ENCODE results near the gene C10orf95.

C10orf95 gene

DNA sequence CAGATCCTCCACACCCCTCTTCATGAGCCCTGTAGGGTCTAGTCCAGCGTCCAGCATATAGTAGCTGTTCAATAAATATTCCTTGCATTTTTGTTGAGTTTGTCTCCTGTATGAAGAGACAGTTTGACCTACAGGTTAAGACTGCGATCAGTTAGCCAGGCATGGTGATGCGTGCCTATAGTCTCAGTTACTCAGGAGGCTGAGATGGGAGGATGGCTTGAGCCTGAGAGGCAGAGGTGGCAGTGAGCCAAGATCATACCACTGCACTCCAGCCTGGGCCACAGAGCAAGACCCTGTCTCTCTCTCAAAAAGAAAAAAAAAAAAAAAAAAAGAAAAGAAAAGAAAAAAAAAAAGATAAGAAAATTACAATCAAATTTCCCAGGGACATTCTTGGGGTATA lies 13.8 kb downstream of the C10orf95 start:
- no peaks in the 10 kb centered on the region for H3K9me2 ChIP-seq (replicated peaks; ENCODE audit: control insufficient read depth, low read length)
- H3K79me2 ChIP-seq (ENCODE audit: control insufficient read depth, low read length), result no peaks in the 10 kb centered on the region
- H3K4me2 ChIP-seq (ENCODE audit: low read length), result no peak overlapping the region
- H3K27ac ChIP-seq (ENCODE audit: low read depth, low read length), result no peak overlapping the region
- H4K20me1 ChIP-seq (ENCODE audit: control insufficient read depth, insufficient read depth, low read depth, low read length), result no peaks in the 10 kb centered on the region
- no peaks in the 10 kb centered on the region for H3F3A ChIP-seq (ENCODE audit: control insufficient read depth, insufficient read depth)
- H3K4me1 ChIP-seq (ENCODE audit: control insufficient read depth, low read length), result peaks cover 15% of the 10 kb centered on the region
- H3K27me3 ChIP-seq (ENCODE audit: control insufficient read depth, low read length), result peaks cover 19% of the 10 kb centered on the region
- H3K9me3 ChIP-seq (ENCODE audit: control insufficient read depth, insufficient read depth, low read length), result no peaks in the 10 kb centered on the region
- TF ChIP-seq, protein P1, sequence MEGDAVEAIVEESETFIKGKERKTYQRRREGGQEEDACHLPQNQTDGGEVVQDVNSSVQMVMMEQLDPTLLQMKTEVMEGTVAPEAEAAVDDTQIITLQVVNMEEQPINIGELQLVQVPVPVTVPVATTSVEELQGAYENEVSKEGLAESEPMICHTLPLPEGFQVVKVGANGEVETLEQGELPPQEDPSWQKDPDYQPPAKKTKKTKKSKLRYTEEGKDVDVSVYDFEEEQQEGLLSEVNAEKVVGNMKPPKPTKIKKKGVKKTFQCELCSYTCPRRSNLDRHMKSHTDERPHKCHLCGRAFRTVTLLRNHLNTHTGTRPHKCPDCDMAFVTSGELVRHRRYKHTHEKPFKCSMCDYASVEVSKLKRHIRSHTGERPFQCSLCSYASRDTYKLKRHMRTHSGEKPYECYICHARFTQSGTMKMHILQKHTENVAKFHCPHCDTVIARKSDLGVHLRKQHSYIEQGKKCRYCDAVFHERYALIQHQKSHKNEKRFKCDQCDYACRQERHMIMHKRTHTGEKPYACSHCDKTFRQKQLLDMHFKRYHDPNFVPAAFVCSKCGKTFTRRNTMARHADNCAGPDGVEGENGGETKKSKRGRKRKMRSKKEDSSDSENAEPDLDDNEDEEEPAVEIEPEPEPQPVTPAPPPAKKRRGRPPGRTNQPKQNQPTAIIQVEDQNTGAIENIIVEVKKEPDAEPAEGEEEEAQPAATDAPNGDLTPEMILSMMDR (IDR thresholded peaks at IDR 0.05; ENCODE audit: low read depth, low read length, poor library complexity, severe bottlenecking), result no peak
- no peak for TF ChIP-seq EZH2phosphoT487 (IDR thresholded peaks at IDR 0.05; ENCODE audit: borderline replicate concordance, low read length)
- H3K4me3 ChIP-seq (ENCODE audit: low read length), result no peak overlapping the region
- H3K36me3 ChIP-seq (ENCODE audit: control insufficient read depth, low read length), result no peaks in the 10 kb centered on the region

DNA sequence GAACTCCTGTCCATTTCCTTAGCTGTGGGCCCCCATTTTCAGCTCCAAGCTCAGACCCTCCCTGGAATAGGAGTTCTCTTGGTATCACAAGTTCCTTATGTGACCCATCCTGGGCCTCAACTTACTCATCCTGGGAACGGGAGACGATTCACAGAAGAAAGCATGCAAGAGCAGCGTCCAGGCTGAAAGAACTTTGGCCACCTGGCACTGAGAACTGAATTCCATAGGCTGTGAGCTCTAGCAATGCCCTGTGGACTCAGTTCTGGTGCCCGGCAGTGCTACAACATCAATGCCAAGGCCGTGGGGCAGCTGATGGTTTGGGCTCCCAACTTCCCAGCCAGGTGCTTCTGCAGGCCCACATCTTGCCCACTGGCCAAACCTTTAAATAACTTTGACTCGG lies 15.0 kb downstream of the C10orf95 start:
- Histone ChIP-seq H3K9me2 (replicated peaks; ENCODE audit: control insufficient read depth, low read length) (no peaks in the 10 kb centered on the region), H3K36me3 (ENCODE audit: control insufficient read depth, low read length) (peaks cover 5% of the 10 kb centered on the region), H3K4me1 (ENCODE audit: control insufficient read depth, low read length) (peaks cover 19% of the 10 kb centered on the region), H3K4me2 (ENCODE audit: low read length) (no peak overlapping the region), H3K27me3 (ENCODE audit: control insufficient read depth, low read length) (peaks cover 15% of the 10 kb centered on the region), H3K79me2 (ENCODE audit: control insufficient read depth, low read length) (peaks cover 10% of the 10 kb centered on the region), H3K27ac (ENCODE audit: low read depth, low read length) (no peak overlapping the region), H3K4me3 (ENCODE audit: low read length) (no peak overlapping the region), H3F3A (ENCODE audit: control insufficient read depth, insufficient read depth) (no peaks in the 10 kb centered on the region), H4K20me1 (ENCODE audit: control insufficient read depth, insufficient read depth, low read depth, low read length) (no peaks in the 10 kb centered on the region), H3K9me3 (ENCODE audit: control insufficient read depth, insufficient read depth, low read length) (no peaks in the 10 kb centered on the region)
- TF ChIP-seq EZH2phosphoT487 (IDR thresholded peaks at IDR 0.05; ENCODE audit: borderline replicate concordance, low read length), result no peak
- TF ChIP-seq, protein P1 (IDR thresholded peaks at IDR 0.05; ENCODE audit: low read depth, low read length, poor library complexity, severe bottlenecking), result no peak

DNA sequence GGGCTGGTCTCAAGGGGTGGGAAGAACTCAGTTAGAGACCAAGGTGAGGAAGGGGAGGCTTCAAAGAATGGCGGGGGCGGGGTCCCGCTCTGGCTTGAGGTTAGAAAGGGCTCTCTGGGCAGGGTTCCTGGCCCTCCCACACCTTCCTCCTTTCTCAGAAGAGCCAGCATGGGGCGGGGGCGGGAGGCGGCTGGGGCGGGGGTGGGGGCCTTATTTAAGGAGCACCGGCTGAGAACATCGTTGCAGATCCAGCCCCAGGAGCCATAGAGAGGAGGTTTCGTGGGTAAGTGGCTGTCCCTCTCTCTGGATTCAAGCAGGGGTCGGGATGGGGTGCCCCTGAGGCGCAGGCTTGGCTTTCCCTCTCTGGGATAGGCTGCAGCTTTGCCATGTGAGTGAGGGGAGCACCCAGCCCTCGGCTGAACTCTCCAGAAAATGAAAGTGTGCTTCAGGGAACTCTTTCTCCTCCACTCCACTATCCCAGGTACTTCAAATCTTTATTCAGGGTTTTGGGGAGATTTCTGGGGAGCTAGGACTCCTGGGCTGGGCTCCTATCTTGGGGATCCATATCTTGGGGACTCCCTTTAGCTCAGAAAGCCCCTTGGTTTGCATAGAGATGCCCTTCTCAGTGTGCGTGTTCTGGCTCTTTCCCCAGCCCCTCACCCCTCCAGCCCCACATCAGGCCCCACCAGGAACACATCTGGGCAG lies 15.7 kb downstream of the C10orf95 start:
- Histone ChIP-seq H3K4me1 (ENCODE audit: control insufficient read depth, low read length) (peaks cover 18% of the 10 kb centered on the region), H3K4me3 (ENCODE audit: low read length) (no peak overlapping the region), H3K9me3 (ENCODE audit: control insufficient read depth, insufficient read depth, low read length) (no peaks in the 10 kb centered on the region), H4K20me1 (ENCODE audit: control insufficient read depth, insufficient read depth, low read depth, low read length) (no peaks in the 10 kb centered on the region), H3F3A (ENCODE audit: control insufficient read depth, insufficient read depth) (no peaks in the 10 kb centered on the region), H3K27ac (ENCODE audit: low read depth, low read length) (no peak overlapping the region), H3K36me3 (ENCODE audit: control insufficient read depth, low read length) (peaks cover 6% of the 10 kb centered on the region), H3K27me3 (ENCODE audit: control insufficient read depth, low read length) (peaks cover 15% of the 10 kb centered on the region), H3K9me2 (replicated peaks; ENCODE audit: control insufficient read depth, low read length) (no peaks in the 10 kb centered on the region), H3K4me2 (ENCODE audit: low read length) (no peak overlapping the region; the same call in 1 of the 2 replicates), H3K79me2 (ENCODE audit: control insufficient read depth, low read length) (peaks cover 14% of the 10 kb centered on the region)
- no peak for TF ChIP-seq EZH2phosphoT487 (IDR thresholded peaks at IDR 0.05; ENCODE audit: borderline replicate concordance, low read length)
- TF ChIP-seq, protein P1 (IDR thresholded peaks at IDR 0.05; ENCODE audit: low read depth, low read length, poor library complexity, severe bottlenecking), result no peak

Data from DOHH2 (cell line).